NCI-H69 (cell line): ENCODE data around the gene DOK4.

Experiments
- DNase-seq: peaks from one replicate; lab custom pipeline; 2025; lab: John Stamatoyannopoulos, UW

The DOK4 gene

DNA sequence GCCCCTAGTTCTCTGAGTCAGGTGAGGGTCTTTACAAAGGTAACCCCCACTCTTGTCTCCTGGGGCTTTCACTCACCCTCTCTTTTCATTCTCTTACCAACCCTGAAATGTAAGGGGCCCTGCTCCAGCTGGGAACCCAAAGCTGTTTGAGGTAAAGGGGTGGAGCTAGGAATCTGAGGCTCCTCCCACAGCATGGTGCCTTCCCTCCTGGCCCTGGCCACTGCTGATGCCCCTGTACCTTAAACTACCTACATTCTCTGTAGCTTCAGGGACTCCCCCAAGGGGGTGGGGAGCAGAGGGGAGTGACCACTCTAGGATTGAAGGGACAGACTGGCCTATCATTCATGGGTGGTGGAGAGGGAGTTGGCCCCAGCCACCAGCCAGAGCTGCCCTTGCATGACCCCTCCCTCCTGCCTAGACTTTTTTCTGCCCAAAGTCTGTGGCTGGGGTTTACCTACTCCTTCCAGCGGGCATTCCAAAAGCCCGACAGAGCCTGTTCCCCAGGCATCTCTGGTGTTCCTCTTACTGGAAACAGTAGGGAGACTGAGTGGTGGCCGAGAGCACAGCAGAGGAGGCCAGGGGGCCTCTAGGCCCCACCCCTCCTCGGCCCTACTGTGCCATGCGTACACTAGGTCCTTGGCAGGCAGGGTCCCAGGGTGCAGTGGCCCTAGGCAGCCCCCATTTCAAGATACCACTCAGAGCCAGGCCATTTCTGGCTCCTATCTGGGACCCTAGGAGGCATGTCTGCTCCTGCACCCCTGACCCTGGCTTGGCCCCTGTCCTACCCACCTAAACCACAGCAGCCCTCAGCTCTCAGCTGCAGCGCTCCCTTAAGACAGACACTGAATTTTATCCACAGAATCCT lies 9.5 kb downstream of the DOK4 start:
- DNase-seq: no peak

DNA sequence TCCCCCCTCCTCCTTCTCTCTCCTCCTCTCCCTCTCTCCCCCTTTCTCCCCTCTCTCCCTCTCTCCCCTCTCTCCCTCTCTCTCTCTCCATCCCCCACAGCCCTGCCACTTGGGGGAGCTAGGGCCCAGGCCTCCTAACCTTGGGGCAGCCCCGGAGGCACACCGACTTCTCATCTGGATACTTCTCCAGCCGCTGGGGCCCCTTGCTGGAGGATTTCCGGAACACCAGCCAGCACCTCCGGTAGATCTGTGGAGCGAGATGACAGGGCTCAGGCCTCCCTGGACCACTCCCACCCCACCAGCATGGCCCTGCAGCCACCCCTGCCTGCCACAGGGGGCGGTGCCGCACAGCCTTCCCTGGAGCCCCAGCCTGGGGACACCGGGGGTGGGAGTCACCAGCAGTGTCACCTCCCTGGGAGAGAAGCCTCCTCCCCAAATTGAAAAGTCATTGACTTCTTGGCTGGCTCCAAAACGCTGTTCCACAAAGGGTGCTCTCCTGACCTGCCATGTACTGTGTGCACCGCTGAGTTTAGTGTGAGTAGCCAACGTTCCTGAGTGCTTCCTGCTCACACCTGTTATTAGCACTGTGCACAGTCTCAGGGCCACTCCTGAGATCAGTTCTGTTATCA lies 10.5 kb downstream of the DOK4 start:
- DNase-seq: peak; percentile 29

DNA sequence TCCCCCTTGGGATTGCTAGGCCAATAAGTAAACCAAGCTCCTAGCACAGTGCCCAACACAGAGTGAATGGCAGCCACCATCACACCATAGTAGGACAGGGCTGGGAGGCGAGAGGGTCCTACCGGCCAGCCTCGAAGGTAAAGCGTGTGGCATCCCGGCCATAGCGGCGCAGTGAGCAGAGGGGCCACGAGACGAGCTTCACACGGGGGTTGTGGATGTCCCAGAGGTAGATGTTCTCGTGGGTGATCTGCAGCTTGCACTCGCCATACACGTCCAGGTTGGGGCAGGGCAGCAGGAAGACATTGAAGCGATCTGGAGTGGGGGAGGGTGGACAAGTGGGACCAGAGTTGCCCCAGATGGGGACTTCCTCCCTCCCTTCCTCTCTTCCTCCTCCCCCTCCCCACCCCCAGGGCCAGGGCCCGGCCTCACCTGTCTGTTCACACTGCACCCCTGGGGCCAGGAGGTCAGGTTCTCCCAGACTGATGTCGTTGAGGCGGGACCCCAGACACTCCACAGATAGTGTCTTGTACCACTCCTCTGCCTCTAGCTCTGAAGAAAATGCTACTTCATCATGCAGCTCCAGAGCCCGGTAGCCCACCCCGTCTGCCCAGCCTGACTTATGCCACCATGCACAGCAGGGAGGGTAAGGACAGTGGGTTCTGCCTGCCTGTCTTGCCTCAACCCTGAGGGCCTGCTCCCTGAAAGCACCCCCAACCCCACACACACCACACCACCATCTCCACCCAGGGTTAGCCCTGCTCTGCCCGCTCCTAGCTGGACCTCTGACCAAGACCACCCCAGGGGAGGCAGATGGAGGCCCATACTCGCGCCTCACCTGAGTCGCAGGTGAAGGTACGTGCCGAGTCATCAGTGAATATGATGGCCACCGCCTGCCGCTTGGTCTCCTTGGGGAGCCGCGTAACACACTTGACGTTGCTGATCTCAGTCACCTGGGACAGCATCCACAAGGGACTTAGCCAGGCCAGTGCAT lies 11.3 kb downstream of the DOK4 start:
- DNase-seq: no peak

DNA sequence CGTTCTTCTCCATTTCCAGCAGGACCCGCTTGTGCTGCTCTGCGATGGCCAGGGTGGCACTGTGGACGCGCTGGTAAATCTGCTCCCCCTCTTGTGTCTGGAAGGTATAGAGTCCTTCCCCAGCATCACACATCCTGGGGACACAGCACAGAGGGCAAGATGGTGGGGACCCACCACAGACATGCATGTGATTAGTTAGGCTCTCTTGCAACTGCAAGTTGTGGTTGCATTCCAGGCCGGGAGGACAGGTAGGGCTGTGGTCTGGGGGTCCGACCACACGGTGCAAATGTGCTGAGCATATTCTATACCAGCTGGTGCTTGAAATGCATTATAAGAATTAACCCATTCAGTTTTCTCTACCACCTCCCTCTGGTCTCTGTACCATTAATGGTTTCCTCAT lies 12.4 kb downstream of the DOK4 start:
- no peak for DNase-seq

DNA sequence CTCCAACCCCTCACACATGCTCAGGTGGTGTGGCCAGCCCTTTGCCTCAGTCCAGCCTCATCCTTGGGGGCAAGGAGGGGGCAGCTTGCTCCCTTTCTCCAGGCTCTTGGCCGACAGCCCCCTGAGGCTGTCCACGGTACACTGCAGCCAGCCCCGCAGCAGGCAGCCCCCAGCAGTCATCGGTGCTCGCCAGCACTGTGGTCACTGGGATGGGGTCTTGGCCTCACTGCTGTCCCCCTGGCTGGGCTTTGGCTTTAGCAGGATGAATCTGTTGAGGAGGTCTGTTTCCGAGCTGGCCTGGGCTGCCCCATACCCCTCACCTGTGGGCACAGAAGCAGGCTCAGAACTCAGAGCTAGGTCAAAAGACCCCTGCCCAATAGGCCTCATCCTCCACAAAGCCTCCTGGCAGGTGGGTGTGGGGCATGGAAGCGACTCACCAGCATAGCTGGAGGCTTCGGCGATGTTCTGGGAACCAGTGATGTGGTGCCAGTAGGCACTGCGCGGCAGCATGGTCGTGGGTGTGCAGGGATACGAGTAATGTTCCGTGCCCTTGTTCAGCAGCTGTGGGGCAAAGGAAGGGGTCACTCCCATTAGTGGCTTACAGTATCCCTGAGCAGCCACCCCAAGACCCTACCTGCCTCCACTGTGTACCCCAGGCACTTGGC lies 13.0 kb downstream of the DOK4 start:
- no peak for DNase-seq

DNA sequence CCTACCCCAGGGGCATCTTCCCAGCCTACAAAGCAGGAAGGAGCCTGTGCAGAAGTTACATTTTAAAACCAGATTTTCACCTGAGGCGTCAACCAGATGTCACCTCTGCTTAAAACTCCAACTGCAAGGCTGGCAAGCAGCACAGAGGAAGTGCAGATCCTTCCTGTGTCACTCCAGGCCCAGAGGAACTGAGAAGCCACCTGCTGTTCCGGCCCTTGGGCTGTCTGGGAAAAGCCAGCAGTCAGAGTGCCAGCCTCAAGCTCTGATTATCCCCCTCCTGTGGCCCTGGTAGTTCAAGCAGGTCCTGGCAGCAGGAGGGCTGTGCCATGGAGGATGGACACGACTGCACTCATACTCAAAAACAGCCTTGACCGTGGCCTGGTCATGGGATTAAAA lies 13.6 kb downstream of the DOK4 start:
- peak; percentile 53 for DNase-seq

DNA sequence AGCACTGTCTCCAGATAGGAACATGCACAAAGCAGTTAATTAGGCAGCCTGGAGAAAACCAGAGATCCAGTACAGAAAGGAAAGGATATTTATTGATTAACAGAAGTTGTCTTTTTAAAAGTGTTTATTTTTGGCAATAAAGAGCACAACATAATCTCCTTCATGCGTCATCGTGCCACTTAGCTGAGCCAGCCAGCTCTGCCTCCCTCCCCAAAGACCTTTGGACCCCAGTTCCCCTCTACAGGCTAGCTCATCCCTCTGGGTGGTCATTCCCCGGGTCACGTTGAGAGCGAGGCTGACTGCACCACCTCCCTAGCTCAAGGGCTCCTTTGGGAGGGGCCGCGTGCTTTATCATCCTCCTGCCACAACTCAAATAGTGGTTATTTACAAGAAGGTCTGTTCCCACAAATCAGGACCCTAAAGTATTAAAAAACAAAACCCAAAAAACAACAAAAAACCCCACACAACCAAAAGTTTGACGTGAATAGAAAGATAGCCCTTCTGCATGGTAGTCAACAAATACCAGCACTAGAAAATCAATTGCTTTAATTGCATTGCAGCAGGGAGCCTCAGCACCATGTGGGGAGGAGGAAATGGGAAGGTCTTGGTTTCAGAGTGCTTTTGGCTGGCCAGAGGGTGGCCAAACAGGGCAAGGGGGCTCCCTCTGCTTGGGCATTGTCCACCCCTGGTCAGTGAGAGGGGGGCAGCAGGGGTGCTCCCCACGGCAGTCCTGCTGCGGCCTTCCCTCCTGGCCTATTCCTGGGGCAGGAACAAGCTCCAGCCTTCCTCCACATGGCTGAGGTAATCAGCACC lies 14.2 kb downstream of the DOK4 start:
- peak; percentile 9 for DNase-seq

DNA sequence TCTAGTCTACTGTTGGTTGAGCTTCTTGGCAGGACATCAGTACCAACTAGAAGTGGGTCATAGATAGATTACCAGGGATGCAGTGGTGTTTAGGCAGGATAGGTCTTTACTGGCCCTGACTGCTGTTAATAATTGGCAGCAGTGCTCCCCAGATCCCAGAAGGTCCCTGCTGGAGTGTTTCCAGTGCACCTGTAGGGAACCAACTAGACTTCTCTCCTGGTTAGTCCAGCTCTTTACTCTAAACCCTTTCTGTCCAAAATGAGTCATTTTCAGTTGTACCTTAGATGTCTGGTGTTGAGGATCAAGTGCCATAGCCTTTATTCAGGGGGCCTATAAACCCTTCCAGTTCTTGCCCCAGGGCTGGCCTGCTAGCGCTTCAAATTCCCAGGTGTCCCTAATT lies 15.1 kb downstream of the DOK4 start:
- no peak for DNase-seq

DNA sequence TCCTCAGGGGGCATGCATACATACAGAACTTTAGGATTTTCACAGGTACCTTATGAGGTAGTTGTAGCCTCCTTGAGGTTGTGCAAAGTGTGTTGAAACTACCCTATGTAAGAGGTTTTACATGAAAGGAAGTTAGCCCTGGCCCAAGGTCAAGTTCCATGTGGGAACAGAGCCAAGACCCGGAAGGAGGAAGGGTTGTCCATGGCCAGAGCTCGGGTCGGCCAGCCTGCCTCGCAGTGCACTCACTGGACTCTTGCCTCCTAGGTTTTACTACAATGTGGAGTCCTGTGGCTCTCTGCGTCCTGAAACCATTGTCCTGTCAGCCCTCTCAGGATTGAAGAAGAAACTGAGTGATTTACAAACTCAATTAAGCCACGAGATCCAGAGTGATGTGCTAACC lies 15.6 kb downstream of the DOK4 start:
- no peak for DNase-seq

DNA sequence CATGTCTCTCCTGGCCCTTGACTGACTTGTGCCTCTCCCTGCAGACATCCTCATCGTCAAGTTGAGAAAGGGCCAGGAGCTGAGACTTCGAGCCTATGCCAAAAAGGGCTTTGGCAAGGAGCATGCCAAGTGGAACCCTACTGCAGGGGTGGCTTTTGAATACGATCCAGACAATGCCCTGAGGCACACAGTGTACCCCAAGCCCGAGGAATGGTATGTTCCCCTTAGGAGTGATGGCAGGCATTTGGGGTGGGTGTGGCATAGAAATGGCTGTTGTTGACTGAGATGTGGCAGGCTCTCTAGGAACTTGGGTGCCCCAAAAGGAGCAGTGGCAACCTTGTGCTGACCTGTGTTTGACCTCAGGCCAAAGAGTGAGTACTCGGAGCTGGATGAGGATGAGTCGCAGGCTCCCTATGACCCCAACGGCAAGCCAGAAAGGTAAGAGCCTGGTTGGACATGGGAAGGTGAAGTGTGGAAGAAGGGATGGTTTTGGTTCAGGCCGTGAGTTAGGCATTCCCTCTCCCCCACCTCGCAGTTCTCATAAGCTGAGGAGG lies 16.3 kb downstream of the DOK4 start:
- DNase-seq: no peak

DNA sequence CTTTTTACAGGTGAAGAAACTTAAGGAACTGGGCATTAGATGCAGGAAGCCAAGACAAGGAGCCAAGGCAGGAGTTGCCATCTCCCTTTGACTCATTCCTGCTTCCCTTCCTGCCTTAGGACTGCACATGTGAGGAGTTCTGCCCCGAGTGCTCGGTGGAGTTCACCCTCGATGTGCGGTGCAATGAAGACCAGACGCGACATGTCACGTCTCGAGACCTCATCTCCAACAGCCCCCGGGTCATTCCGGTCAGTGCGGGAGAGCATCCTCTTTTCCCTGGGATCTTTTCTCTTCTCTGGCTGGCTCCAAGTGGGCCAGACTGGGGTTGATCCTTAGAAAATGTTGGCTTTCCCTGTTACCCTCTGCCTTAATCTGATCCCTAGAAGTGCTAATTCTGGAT lies 17.2 kb downstream of the DOK4 start:
- DNase-seq: no peak

DNA sequence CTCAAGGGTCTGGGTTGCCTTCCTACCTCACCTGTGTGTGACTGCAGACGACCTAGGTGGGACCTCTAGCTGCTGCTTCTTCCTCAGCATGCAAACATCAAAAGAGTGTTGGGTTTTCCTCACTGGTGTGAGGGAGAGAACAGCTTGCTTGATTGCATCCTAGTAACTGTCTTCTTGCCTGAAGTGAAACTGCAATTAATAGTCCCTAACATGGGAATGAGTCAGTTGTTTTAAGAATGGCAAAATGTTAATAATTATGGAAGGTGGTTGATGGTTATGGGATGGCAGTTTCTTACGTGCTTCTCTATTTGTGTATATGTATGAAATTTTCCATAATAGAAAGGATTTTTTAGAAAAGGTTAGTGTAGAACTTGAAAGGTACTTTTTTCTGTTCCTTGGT lies 17.9 kb downstream of the DOK4 start:
- no peak for DNase-seq

DNA sequence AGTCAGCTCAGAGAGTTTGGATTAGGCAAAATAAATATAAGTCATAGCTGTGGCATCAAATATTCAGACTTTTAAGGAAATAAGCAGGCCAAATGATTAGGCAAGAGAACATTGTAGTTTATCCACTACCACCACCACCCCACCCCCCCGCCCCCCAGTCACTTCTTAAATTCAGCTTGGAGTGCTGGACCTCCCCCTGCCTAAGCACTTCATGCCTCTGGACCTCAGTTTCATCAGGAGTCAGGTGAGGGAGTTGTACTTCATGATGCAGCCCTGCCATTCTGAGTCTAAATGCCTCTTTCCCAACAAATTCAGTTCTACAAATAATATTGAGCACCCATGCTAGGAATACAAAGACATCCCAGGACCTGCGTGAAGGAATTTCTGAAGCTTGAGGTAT lies 21.8 kb downstream of the DOK4 start:
- no peak for DNase-seq

DNA sequence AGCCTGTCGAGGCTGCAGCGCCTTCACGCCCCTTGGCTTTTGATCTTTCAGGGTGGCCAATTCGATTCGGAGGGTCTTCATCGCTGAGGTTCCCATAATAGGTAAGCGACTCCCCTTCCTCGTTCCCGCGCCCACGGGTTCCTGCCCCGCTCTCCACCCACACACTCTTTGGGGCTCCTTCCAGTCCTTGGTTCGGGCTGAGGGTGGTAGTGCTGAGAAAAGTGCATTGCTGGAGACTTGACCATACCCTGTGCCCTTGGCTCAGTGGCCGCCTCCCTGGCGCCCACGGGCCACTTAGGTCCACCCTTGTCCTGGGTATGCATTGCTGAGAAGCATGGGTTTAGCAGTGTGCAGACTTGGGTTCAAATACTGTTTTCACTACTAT lies 23.3 kb downstream of the DOK4 start:
- no peak for DNase-seq

DNA sequence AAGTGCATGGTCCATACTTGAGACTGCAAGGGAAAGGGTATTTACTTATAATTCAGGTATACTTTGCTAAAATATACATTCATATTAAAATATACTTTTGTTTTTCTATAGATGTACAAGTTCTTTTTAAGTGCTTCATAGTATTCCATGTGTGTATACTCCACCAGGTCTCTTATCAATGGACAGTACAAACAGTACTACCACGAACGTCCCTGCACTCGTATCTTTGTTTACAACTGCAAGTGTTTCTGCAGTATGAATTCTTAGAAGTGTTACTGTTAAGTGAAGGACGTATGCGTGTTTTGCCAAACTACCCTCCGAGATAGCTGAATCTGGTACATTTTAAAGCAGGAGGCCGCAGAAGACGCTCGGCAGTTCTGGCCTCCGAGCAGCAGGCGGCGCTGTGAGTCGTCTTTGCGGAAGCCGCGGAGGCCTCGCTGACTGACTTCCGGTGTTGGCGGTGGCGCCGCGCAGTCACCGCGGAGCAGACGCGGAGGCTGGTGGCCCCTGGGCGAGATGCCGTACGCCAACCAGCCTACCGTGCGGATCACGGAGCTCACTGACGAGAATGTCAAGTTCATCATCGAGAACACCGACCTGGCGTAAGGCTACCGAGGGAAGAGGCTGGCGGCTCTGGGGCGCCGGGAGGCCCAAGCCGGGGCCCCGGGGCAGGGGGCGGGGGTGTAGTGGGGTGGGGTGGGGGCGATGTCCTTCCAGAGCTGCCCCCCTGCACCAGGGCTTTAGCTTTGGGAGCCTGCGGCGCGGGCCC lies 23.9 kb downstream of the DOK4 start, which contains the start of gene POLR2C:
Gene POLR2C, plus strand, starts transcription at position 471 of the 769 bp plus-strand sequence. Its CDS starts 46 bp downstream, at position 517.
- DNase-seq: peak; percentile 81

DNA sequence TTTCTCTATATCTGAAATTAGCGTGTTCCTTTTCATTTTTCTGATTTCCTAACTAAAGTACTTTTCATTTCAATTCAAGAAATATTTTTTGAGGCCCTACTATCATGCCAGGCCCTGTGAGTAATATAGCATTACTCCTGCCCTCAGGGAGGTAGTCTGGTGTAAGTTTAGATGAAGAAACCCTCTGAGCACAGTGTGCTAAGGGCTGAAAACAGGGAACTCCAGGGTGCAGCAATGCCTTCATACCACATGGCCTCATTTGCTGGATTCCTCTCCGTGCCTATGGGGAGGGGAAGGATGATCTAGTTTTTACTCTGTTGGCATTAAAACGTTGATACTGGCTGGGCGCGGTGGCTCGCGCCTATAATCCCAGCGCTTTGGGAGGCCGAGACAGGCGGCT lies 34.3 kb downstream of the DOK4 start:
- no peak for DNase-seq

DNA sequence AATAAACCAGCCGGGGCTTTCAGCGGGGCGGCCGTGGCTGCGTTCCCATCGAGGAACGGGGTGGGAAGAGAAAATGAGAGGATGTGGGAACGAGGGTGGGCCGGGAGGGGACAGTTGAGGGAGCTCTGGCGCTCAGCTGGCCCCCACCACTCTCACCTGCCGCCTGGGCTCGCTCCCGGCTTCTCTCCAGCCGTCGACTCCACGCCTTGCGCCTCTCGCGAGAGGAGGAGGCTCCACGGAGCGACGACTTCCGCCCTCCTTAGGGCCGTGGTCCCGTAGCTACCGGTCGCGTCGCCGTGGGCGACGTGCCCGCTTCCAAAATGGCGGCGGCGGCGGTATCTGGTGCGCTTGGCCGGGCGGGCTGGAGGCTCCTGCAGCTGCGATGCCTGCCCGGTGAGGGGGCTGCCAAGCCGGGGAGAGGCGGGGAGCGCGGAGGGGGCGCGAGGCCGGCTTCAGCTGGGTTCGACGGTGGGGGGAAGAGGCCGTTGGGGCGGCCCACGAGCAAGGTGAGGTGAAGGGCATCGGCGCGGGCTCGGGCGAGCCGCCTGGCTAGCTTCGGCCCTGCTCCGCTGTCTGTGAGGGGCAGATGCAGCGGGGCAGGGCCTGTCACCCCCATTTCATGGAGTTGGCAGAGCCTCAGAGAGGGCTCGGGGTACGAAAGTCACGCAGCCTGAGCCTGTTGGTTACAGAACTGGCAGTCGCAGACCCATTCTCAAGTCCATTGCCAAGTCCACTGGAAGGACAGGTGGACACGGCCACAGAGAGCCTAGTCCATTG lies 38.9 kb downstream of the DOK4 start, which contains the start of the genes CIAPIN1 and COQ9:
Gene CIAPIN1, minus strand, starts transcription at position 200 of the 777 bp plus-strand sequence. CDS start 6,457 bp downstream, outside the sequence.
Gene COQ9, plus strand, starts transcription at position 294 of the 777 bp plus-strand sequence. Its CDS starts 27 bp downstream, at position 321.
- DNase-seq: peak; percentile 94

DNA sequence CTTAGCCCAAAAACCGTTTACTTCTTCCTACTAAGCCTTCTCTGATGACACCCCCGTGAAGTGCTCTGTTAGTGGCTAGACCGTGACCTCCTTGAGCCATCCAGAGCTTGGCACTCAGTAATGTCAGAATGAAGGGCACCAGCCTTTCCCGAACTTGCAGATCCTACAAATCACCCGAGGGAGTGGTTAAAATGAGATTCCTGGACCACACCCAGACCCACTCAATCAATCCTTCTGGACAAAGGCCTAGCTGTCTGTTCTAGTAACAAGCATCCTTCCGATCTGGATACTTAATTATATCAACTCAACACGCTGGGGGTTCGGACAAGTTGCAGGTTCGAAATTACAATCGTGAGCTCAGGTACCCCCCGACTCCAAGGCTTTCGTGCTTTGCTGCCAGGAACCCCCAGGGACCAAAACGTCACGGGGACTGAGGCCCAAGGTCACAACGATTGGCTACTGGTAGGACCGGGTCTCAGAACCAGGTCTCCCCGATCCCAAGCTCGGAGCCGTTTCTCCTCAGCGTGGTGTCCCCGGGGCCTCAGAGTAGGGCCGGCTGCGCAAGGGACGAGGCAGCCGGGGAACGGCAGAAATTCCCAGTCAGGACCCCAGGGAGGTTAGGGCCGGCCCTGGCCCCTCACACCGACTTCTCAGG lies 39.6 kb downstream of the DOK4 start:
- DNase-seq: peak; percentile 53
